Measurements from ENCODE around the gene FAM199X. TPM values are rescaled to one million over a fixed set of nuclear protein-coding genes. Genes with fewer than 3 reads are reported as not detected.

FAM199X gene
- total RNA-seq, 1 experiment from 2014 or later, result 12.1 TPM

- no peak overlapping the region for H4K5ac ChIP-seq (ENCODE audit: insufficient read length, low read depth, low read length)
- no peak overlapping the region for H2BK15ac ChIP-seq (ENCODE audit: low read depth, low read length)
- no peak overlapping the region for H3K4ac ChIP-seq (ENCODE audit: low read depth, low read length)
- no peaks in the 10 kb centered on the region for H3K4me1 Mint-ChIP-seq
- H3K23ac ChIP-seq (ENCODE audit: insufficient read length, low read depth, low read length), result no peak overlapping the region
- H2AFZ ChIP-seq (ENCODE audit: low read length), result no peak overlapping the region
- no peaks in the 10 kb centered on the region for H3K23me2 ChIP-seq (ENCODE audit: insufficient read length, low read depth, low read length, poor library complexity, severe bottlenecking)
- no peak overlapping the region for H3K18ac ChIP-seq (ENCODE audit: insufficient read length, low read depth, low read length)
- H3K36me3 Mint-ChIP-seq (ENCODE audit: insufficient read depth in 1 of 3, low read depth in 3 of 3), result no peaks in the 10 kb centered on the region
- TF ChIP-seq CTCF (conservative IDR thresholded peaks at IDR 0.05), result no peak
- H3K27me3 Mint-ChIP-seq (ENCODE audit: low read depth), result no peaks in the 10 kb centered on the region; the same call in 1 of the 2 replicates
- no peak overlapping the region for H3K4me3 Mint-ChIP-seq
- no peak overlapping the region for H3K4me2 ChIP-seq (ENCODE audit: insufficient read depth, insufficient read length, low read length)
- H2BK120ac ChIP-seq (ENCODE audit: low read depth, low read length, poor library complexity, severe bottlenecking), result no peak overlapping the region
- H3K79me2 ChIP-seq (ENCODE audit: insufficient read depth, low read length), result no peaks in the 10 kb centered on the region
- no peak overlapping the region for H3K27ac ChIP-seq (ENCODE audit: insufficient read length, low read depth, low read length)
- H2BK5ac ChIP-seq (ENCODE audit: insufficient read length, low read length), result no peak overlapping the region
- no CpG with 5 or more reads among the region's 6 CpGs for WGBS (ENCODE audit: extremely low coverage, insufficient read length, low lambda C conversion rate)
- H3K9ac ChIP-seq (ENCODE audit: extremely low read depth, insufficient read length, low read length), result no peak overlapping the region
- no peak overlapping the region for H3K56ac ChIP-seq (ENCODE audit: insufficient read length, low read depth, low read length)
- peak overlapping the region in 1 of 3 experiments; percentile 46; a peak in 1 of 7 replicates for H3K27ac Mint-ChIP-seq
- H2AK5ac ChIP-seq (ENCODE audit: insufficient read length, low read length), result no peak overlapping the region
- no peaks in the 10 kb centered on the region for H4K20me1 ChIP-seq (ENCODE audit: control insufficient read depth, insufficient read depth, insufficient read length)
- H2BK20ac ChIP-seq (ENCODE audit: low read depth, low read length, poor library complexity, severe bottlenecking), result no peak overlapping the region
- H4K8ac ChIP-seq (replicated peaks; ENCODE audit: insufficient read length, low read depth, low read length), result no peak overlapping the region
- H3T11ph ChIP-seq (ENCODE audit: low read length), result no peak overlapping the region
- H3K27me3 ChIP-seq (ENCODE audit: insufficient read depth, low read length), result no peaks in the 10 kb centered on the region
- DNase-seq, result no peak
- no peaks in the 10 kb centered on the region for H3K79me1 ChIP-seq (ENCODE audit: insufficient read depth, low read depth, low read length, poor library complexity, severe bottlenecking)
- no peaks in the 10 kb centered on the region for H3K4me1 ChIP-seq (ENCODE audit: insufficient read depth, low read length)
- H4K91ac ChIP-seq (ENCODE audit: insufficient read length, low read depth, low read length), result no peak overlapping the region
- peaks cover 22% of the 10 kb centered on the region for H3K9me3 ChIP-seq (ENCODE audit: control insufficient read depth, low read depth, low read length)
- H2BK12ac ChIP-seq (ENCODE audit: insufficient read length, low read depth, low read length), result no peak overlapping the region
- no peak overlapping the region; the same call in 1 of the 2 replicates for H3K14ac ChIP-seq (ENCODE audit: insufficient read depth, low read length)
- peaks cover 0 to 52% of the 10 kb centered on the region in 2 experiments; a peak in 2 of 5 replicates for H3K9me3 Mint-ChIP-seq
Observed at GRCh38 chrX:104130808-104131207, 35.4 kb upstream of the FAM199X start.

Data from H9 (cell line).